K562 (cell line): ENCODE data around the gene PRPSAP1. TPM values are rescaled to one million over a fixed set of nuclear protein-coding genes. Genes with fewer than 3 reads are reported as not detected.
A peak's percentile ranks its signal among the peaks of the same experiment; 100 is the strongest.

Experiments
- CC2D1A ChIP-seq: fragments of 450-650 bp; IDR thresholded peaks from 2 replicates; pipeline ENCODE4 v1.6.1; 2017; ENCODE audit warnings: mild to moderate bottlenecking
- CREB3L1 ChIP-seq: fragments of 450-650 bp; IDR thresholded peaks from 2 replicates; pipeline ENCODE4 v1.6.1; 2014; ENCODE audit warnings: low read depth, mild to moderate bottlenecking, moderate library complexity, borderline replicate concordance
- DEAF1 ChIP-seq: fragments of 450-650 bp; formaldehyde crosslinking; IDR thresholded peaks from 2 replicates; pipeline ENCODE4 v1.4.0; 2020; ENCODE audit warnings: mild to moderate bottlenecking, moderate library complexity
- JUNB ChIP-seq: fragments of 450-650 bp; formaldehyde crosslinking; conservative IDR thresholded peaks from 2 replicates; pipeline ENCODE4 v1.4.0; 2020; ENCODE audit warnings: mild to moderate bottlenecking
- KLF10 ChIP-seq: fragments of 250-450 bp; sonication (Bioruptor Pico); IDR thresholded peaks from 2 replicates; pipeline ENCODE4 v1.6.1; 2021; ENCODE audit warnings: matching md5 sums
- MEF2D ChIP-seq: conservative IDR thresholded peaks from 2 replicates; pipeline ENCODE4 v1.6.1; 2016; ENCODE audit warnings: low read depth, missing genetic modification characterization, missing compliant biosample characterization
- NBN ChIP-seq: fragments of 450-650 bp; IDR thresholded peaks from 2 replicates; pipeline ENCODE4 v1.6.1; 2016; ENCODE audit warnings: low read depth, mild to moderate bottlenecking
- NRF1 ChIP-seq, 2 experiments: fragments of 450-650 bp; IDR thresholded peaks in 1 of 2; conservative IDR thresholded peaks in 1 of 2; 2 replicates each; pipeline ENCODE4 v1.6.1; 2014; ENCODE audit warnings: mild to moderate bottlenecking in 2 of 2
- PHTF2 ChIP-seq: fragments of 250-450 bp; sonication (Bioruptor Pico); IDR thresholded peaks from 2 replicates; pipeline ENCODE4 v1.5.0; 2021; ENCODE audit warnings: mild to moderate bottlenecking
- SRF ChIP-seq, 2 experiments: fragments of 250-450, 450-650 bp in 1 of 2; sonication (Bioruptor Pico) in 1 of 2; sonication (generic) in 1 of 2; formaldehyde crosslinking; IDR thresholded peaks; 2 replicates each; pipeline versions ENCODE4 v1.5.0 to v1.5.1; 2020 to 2022; ENCODE audit warnings: mild to moderate bottlenecking in 1 of 2, missing genetic modification reagents in 1 of 2
- ZC3H4 ChIP-seq: sonication (generic); formaldehyde crosslinking; IDR thresholded peaks from 2 replicates; pipeline ENCODE4 v1.9.0; 2021; ENCODE audit warnings: missing genetic modification reagents, borderline replicate concordance
- ZNF134 ChIP-seq: fragments of 250-450 bp; sonication (Bioruptor Pico); conservative IDR thresholded peaks from 2 replicates; pipeline ENCODE4 v1.4.0; 2020
- ZNF212 ChIP-seq: fragments of 450-650 bp; formaldehyde crosslinking; IDR thresholded peaks from 2 replicates; pipeline ENCODE4 v1.4.0; 2020; ENCODE audit warnings: mild to moderate bottlenecking
- ZNF239 ChIP-seq: fragments of 250-450 bp; sonication (Bioruptor Pico); IDR thresholded peaks from 2 replicates; pipeline ENCODE4 v1.4.0; 2020; ENCODE audit warnings: mild to moderate bottlenecking
- ZNF431 ChIP-seq: sonication (generic); formaldehyde crosslinking; IDR thresholded peaks from 2 replicates; pipeline ENCODE4 v1.8.0; 2022; ENCODE audit warnings: mild to moderate bottlenecking, missing genetic modification reagents
- ZNF76 ChIP-seq: fragments of 250-450 bp; sonication (Bioruptor Pico); IDR thresholded peaks from 2 replicates; pipeline ENCODE4 v1.4.0; 2020; ENCODE audit warnings: mild to moderate bottlenecking, moderate library complexity, borderline replicate concordance
- ZSCAN32 ChIP-seq: fragments of 450-650 bp; formaldehyde crosslinking; IDR thresholded peaks from 2 replicates; pipeline ENCODE4 v1.4.0; 2020; ENCODE audit warnings: mild to moderate bottlenecking, moderate library complexity
- polyA plus RNA-seq, 8 experiments: library from polyadenylated mRNA; depleted of rRNA in 4 of 8; stranded (reverse) in 5 of 8; unstranded in 3 of 8; fragments of >200 nt; fragmentation: Nextera tagmentation in 2 of 8; fragmentation: Illumina TruSeq in 1 of 8; extraction: Ambion mirVana in 2 of 8; extraction: Trizol in 1 of 8; gene quantifications; 2 replicates each; pipeline versions ENCODE4 v1.2.1 to v1.2.3, GENCODE V29; 2011 to 2014; ENCODE audit warnings: inconsistent platforms in 1 of 8, missing spikeins in 1 of 8
- total RNA-seq, 7 experiments: library from RNA; depleted of rRNA in 6 of 7; stranded (reverse); fragments of >200 nt in 6 of 7; fragmentation: Illumina TruSeq in 2 of 7; extraction: Trizol in 2 of 7; gene quantifications; 2 replicates each; pipeline versions ENCODE4 v1.2.1 to v1.2.3, GENCODE V29; 2011 to 2021; ENCODE audit warnings: low replicate concordance in 1 of 7
- TF ChIP-seq, protein P1 (sequence below): fragments of 250-450 bp; sonication (Bioruptor Pico); IDR thresholded peaks from 2 replicates; pipeline ENCODE4 v1.8.0; 2022; ENCODE audit warnings: inconsistent platforms, mild to moderate bottlenecking, moderate library complexity, borderline replicate concordance
- TF ChIP-seq, protein P2 (sequence below), 2 experiments: fragments of 450-650 bp; IDR thresholded peaks; 2 replicates each; pipeline ENCODE4 v1.6.1; 2016
- TF ChIP-seq, protein P3 (sequence below): fragments of 250-450 bp; sonication (Bioruptor Pico); IDR thresholded peaks from 2 replicates; pipeline ENCODE4 v1.8.0; 2021; ENCODE audit warnings: moderate library complexity, mild to moderate bottlenecking, inconsistent platforms

Gene PRPSAP1
- total and polyA plus RNA-seq, 9 of the 15 experiments (the other 6 are each of a cell fraction or from before 2014, with no cell fraction given), result 21.9 to 77.1 (median 40.8) TPM

DNA sequence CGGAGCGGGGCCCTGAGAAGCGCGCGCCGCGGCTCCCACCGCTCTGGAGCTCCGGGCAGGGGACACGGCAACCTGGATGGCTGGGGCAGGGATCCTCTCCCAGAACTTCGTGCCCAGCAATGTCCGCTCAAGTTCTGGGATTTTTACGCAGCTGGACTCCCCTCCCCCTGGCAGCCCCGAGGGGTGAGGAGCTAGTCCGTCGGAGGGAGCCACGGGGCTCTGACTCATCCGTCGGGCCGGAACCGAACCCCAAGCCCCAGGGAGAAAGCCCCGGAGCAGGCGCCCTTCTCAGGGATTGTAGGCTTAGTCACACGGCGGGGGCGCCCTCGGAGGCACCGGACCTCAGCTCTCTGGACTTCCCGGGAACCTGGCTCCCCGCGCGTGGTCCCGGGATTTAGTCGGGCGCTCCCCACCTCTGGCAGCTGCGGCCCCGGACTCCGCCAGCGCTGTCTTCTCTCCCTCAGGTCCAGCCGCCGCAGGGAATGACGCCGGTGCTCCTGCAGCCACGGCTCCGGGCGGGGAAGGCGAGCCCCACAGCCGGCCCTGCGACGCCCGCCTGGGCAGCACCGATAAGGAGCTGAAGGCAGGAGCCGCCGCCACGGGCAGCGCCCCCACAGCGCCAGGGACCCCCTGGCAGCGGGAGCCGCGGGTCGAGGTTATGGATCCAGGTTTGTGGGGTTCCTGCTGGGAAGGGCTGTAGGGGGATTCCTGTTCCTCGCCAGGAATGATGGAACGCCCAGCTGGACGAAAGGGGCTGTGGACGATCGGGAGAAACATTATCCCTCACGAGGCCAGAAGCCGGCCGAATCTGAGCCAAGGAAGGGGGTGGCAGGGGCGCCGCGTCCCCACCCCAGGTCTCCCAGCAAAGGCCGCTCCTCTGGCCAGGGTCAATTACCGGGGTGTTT is 31.5 kb upstream of the PRPSAP1 start (continued):
- TF ChIP-seq ZC3H4 (CRISPR knock-in tag) (peak; percentile 77; the same call in 1 of the 2 replicates), SRF (CRISPR knock-in tag; IDR thresholded peaks at IDR 0.05) (no peak), ZNF76 (no peak), NBN (no peak), NRF1 (conservative IDR thresholded peaks at IDR 0.05 in 1 of 2, IDR thresholded peaks at IDR 0.05 in 1 of 2) (peak; percentile 31 to 48), ZNF239 (CRISPR knock-in tag) (no peak), PHTF2 (CRISPR knock-in tag) (no peak), ZNF212 (CRISPR knock-in tag) (no peak), KLF10 (no peak), JUNB (CRISPR knock-in tag) (no peak), ZSCAN32 (no peak), DEAF1 (no peak), ZNF431 (0 out of 2 replicates have a peak, but pooled peaks have one; percentile 8), ZNF134 (no peak), CC2D1A (no peak), MEF2D (tag) (no peak), CREB3L1 (no peak)
- TF ChIP-seq, protein P1, sequence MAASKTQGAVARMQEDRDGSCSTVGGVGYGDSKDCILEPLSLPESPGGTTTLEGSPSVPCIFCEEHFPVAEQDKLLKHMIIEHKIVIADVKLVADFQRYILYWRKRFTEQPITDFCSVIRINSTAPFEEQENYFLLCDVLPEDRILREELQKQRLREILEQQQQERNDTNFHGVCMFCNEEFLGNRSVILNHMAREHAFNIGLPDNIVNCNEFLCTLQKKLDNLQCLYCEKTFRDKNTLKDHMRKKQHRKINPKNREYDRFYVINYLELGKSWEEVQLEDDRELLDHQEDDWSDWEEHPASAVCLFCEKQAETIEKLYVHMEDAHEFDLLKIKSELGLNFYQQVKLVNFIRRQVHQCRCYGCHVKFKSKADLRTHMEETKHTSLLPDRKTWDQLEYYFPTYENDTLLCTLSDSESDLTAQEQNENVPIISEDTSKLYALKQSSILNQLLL (CRISPR knock-in tag), result no peak
- TF ChIP-seq, protein P2, sequence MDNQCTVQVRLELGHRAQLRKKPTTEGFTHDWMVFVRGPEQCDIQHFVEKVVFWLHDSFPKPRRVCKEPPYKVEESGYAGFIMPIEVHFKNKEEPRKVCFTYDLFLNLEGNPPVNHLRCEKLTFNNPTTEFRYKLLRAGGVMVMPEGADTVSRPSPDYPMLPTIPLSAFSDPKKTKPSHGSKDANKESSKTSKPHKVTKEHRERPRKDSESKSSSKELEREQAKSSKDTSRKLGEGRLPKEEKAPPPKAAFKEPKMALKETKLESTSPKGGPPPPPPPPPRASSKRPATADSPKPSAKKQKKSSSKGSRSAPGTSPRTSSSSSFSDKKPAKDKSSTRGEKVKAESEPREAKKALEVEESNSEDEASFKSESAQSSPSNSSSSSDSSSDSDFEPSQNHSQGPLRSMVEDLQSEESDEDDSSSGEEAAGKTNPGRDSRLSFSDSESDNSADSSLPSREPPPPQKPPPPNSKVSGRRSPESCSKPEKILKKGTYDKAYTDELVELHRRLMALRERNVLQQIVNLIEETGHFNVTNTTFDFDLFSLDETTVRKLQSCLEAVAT (IDR thresholded peaks at IDR 0.05), result no peak
- TF ChIP-seq, protein P3, sequence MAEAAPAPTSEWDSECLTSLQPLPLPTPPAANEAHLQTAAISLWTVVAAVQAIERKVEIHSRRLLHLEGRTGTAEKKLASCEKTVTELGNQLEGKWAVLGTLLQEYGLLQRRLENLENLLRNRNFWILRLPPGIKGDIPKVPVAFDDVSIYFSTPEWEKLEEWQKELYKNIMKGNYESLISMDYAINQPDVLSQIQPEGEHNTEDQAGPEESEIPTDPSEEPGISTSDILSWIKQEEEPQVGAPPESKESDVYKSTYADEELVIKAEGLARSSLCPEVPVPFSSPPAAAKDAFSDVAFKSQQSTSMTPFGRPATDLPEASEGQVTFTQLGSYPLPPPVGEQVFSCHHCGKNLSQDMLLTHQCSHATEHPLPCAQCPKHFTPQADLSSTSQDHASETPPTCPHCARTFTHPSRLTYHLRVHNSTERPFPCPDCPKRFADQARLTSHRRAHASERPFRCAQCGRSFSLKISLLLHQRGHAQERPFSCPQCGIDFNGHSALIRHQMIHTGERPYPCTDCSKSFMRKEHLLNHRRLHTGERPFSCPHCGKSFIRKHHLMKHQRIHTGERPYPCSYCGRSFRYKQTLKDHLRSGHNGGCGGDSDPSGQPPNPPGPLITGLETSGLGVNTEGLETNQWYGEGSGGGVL (CRISPR knock-in tag), result no peak
